Measurements from ENCODE around the gene BLVRA. TPM values are rescaled to one million over a fixed set of nuclear protein-coding genes. Genes with fewer than 3 reads are reported as not detected.

BLVRA gene
- total RNA-seq, 1 donor from 2014 or later, result 18.2 TPM

GRCh38 chr7:43785420-43785819, 26.9 kb downstream of the BLVRA start:
- peaks cover 17% of the 10 kb centered on the region for H3K36me3 Mint-ChIP-seq (ENCODE audit: low read depth, unreplicated experiment)
- TF ChIP-seq CTCF (IDR thresholded peaks at IDR 0.05; ENCODE audit: unreplicated experiment), result no peak
- no peaks in the 10 kb centered on the region for H3K4me1 Mint-ChIP-seq (ENCODE audit: unreplicated experiment)
- DNase-seq (ENCODE audit: low spot score), result no peak
- peaks cover 4% of the 10 kb centered on the region for H3K27me3 Mint-ChIP-seq (ENCODE audit: unreplicated experiment)
- H3K4me3 Mint-ChIP-seq (ENCODE audit: unreplicated experiment), result no peak overlapping the region
- H3K27ac Mint-ChIP-seq (ENCODE audit: unreplicated experiment), result no peak overlapping the region
- no peaks in the 10 kb centered on the region for H3K9me3 Mint-ChIP-seq (ENCODE audit: unreplicated experiment)

- H3K4me1 Mint-ChIP-seq (ENCODE audit: unreplicated experiment), result peaks cover 14% of the 10 kb centered on the region
- H3K36me3 Mint-ChIP-seq (ENCODE audit: low read depth, unreplicated experiment), result peaks cover 7% of the 10 kb centered on the region
- H3K9me3 Mint-ChIP-seq (ENCODE audit: unreplicated experiment), result no peaks in the 10 kb centered on the region
- H3K27ac Mint-ChIP-seq (ENCODE audit: unreplicated experiment), result no peak overlapping the region
- no peak overlapping the region for H3K4me3 Mint-ChIP-seq (ENCODE audit: unreplicated experiment)
- TF ChIP-seq CTCF (IDR thresholded peaks at IDR 0.05; ENCODE audit: unreplicated experiment), result no peak
- H3K27me3 Mint-ChIP-seq (ENCODE audit: unreplicated experiment), result peaks cover 3% of the 10 kb centered on the region
- no peak for DNase-seq (ENCODE audit: low spot score)
Measured at GRCh38 chr7:43787771-43788170, 29.3 kb downstream of the BLVRA start.

GRCh38 chr7:43790006-43790405, 31.5 kb downstream of the BLVRA start:
- Mint-ChIP-seq H3K9me3 (ENCODE audit: unreplicated experiment) (no peaks in the 10 kb centered on the region), H3K27ac (ENCODE audit: unreplicated experiment) (no peak overlapping the region), H3K4me1 (ENCODE audit: unreplicated experiment) (peaks cover 17% of the 10 kb centered on the region), H3K27me3 (ENCODE audit: unreplicated experiment) (peaks cover 3% of the 10 kb centered on the region), H3K4me3 (ENCODE audit: unreplicated experiment) (no peak overlapping the region), H3K36me3 (ENCODE audit: low read depth, unreplicated experiment) (peaks cover 7% of the 10 kb centered on the region)
- no peak for DNase-seq (ENCODE audit: low spot score)
- TF ChIP-seq CTCF (IDR thresholded peaks at IDR 0.05; ENCODE audit: unreplicated experiment), result no peak

GRCh38 chr7:43790834-43791233, 32.4 kb downstream of the BLVRA start:
- H3K4me1 Mint-ChIP-seq (ENCODE audit: unreplicated experiment), result peaks cover 17% of the 10 kb centered on the region
- no peak for DNase-seq (ENCODE audit: low spot score)
- H3K36me3 Mint-ChIP-seq (ENCODE audit: low read depth, unreplicated experiment), result peaks cover 7% of the 10 kb centered on the region
- peaks cover 3% of the 10 kb centered on the region for H3K27me3 Mint-ChIP-seq (ENCODE audit: unreplicated experiment)
- no peak overlapping the region for H3K4me3 Mint-ChIP-seq (ENCODE audit: unreplicated experiment)
- no peak overlapping the region for H3K27ac Mint-ChIP-seq (ENCODE audit: unreplicated experiment)
- TF ChIP-seq CTCF (IDR thresholded peaks at IDR 0.05; ENCODE audit: unreplicated experiment), result no peak
- H3K9me3 Mint-ChIP-seq (ENCODE audit: unreplicated experiment), result no peaks in the 10 kb centered on the region

- Mint-ChIP-seq H3K27me3 (ENCODE audit: unreplicated experiment) (peaks cover 3% of the 10 kb centered on the region), H3K9me3 (ENCODE audit: unreplicated experiment) (no peaks in the 10 kb centered on the region), H3K4me1 (ENCODE audit: unreplicated experiment) (peaks cover 17% of the 10 kb centered on the region), H3K36me3 (ENCODE audit: low read depth, unreplicated experiment) (peaks cover under 1% of the 10 kb centered on the region), H3K27ac (ENCODE audit: unreplicated experiment) (peak overlapping the region; percentile 44), H3K4me3 (ENCODE audit: unreplicated experiment) (no peak overlapping the region)
- no peak for TF ChIP-seq CTCF (IDR thresholded peaks at IDR 0.05; ENCODE audit: unreplicated experiment)
- no peak for DNase-seq (ENCODE audit: low spot score)
Measured at GRCh38 chr7:43791665-43792064, 33.2 kb downstream of the BLVRA start.

Measured in endothelial cell (in vitro differentiated cells).